MCF 10A (cell line): ENCODE results near the gene PIGB. TPM values are rescaled to one million over a fixed set of nuclear protein-coding genes. Genes with fewer than 3 reads are reported as not detected.

Source experiments
- BruUV-seq: library from RNA; stranded (reverse); fragments of 400-500 nt; replicated peaks from 2 replicates; lab custom pipeline; 2021; lab: Mats Ljungman, UMichigan
- CTCF ChIA-PET: fragments of 300-600 bp; sonication (Branson Sonifier 250); formaldehyde crosslinking; extraction: SDS; loops from one replicate; lab custom pipeline; 2021; ENCODE audit warnings: antibody characterized with exemption, inconsistent platforms; lab: Yijun Ruan, JAX
- POLR2A ChIA-PET: fragments of 300-600, 350-650 bp; sonication (Branson Sonifier 250); formaldehyde crosslinking; extraction: SDS; loops from one replicate; lab custom pipeline; 2020; ENCODE audit warnings: antibody characterized with exemption, inconsistent platforms; lab: Yijun Ruan, JAX
- DNase-seq: peaks from one replicate; pipeline ENCODE4 v3.0.0-alpha.2; 2018; ENCODE audit not compliant: unreplicated experiment
- H3K27ac Mint-ChIP-seq: one replicate; pipeline ENCODE4 v1.8.0; 2022; ENCODE audit warnings: mild to moderate bottlenecking, low read depth, mixed read lengths; ENCODE audit not compliant: unreplicated experiment
- H3K27me3 Mint-ChIP-seq: one replicate; pipeline ENCODE4 v1.8.0; 2022; ENCODE audit warnings: mixed read lengths; ENCODE audit not compliant: insufficient read depth, unreplicated experiment
- H3K36me3 Mint-ChIP-seq: one replicate; pipeline ENCODE4 v1.8.0; 2022; ENCODE audit warnings: mild to moderate bottlenecking, moderate library complexity, mixed read lengths; ENCODE audit not compliant: insufficient read depth, unreplicated experiment
- H3K4me1 Mint-ChIP-seq: one replicate; pipeline ENCODE4 v1.8.0; 2022; ENCODE audit warnings: mixed read lengths; ENCODE audit not compliant: insufficient read depth, unreplicated experiment
- H3K4me3 Mint-ChIP-seq: one replicate; pipeline ENCODE4 v1.8.0; 2022; ENCODE audit warnings: mild to moderate bottlenecking, moderate library complexity, mixed read lengths; ENCODE audit not compliant: unreplicated experiment
- H3K9me3 Mint-ChIP-seq: one replicate; pipeline ENCODE4 v1.8.0; 2022; ENCODE audit warnings: mixed read lengths; ENCODE audit not compliant: unreplicated experiment
- intact Hi-C: fragments of 100-400 bp; cut with micrococcal nuclease; formaldehyde crosslinking; loops from 2 replicates; pipeline ENCODE4 v1.14.1; 2022
- total RNA-seq: library from RNA; stranded (reverse); gene quantifications from 2 replicates; pipeline ENCODE4 v1.2.3, GENCODE V29; 2022
- TF ChIP-seq, protein P1 (sequence below): fragments of 200-600 bp; IDR thresholded peaks from one replicate; pipeline ENCODE4 v1.8.0; 2022; ENCODE audit warnings: antibody characterized with exemption, mild to moderate bottlenecking; ENCODE audit not compliant: unreplicated experiment

Gene PIGB
- total RNA-seq, 1 experiment from 2014 or later: 16.2 TPM

GRCh38 chr15:55343168-55343567 is 24.1 kb downstream of the PIGB start:
- intact Hi-C loops: no loop called here

DNA sequence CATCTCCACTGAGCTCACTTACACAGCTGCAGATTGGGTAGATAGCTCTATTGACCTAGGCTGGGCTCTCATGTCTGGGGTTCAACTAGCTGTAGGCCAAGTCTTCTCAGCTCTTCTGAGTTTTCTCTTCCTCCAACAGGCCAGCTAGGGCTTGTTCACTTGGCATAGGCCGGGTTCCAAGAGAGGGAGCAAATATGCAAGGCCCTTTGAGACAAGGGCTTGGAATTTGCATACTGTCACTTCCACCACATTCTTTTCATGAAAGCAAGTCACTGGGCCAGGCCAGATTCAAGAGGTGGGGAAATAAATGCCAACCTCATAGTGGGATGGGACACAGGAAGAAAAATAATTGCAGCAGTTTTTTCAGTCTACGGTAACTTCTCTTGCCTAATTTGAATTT is 25.2 kb downstream of the PIGB start:
- no peak overlapping the region for H3K4me3 Mint-ChIP-seq
- DNase-seq: no peak
- intact Hi-C loops: no loop called here

More at GRCh38 chr15:55343168-55343567, 24.1 kb downstream of the PIGB start:
- Mint-ChIP-seq H3K4me3 (no peak overlapping the region), H3K4me1 (no peaks in the 10 kb centered on the region), H3K27me3 (no peaks in the 10 kb centered on the region), H3K27ac (no peak overlapping the region), H3K9me3 (no peaks in the 10 kb centered on the region), H3K36me3 (peaks cover 46% of the 10 kb centered on the region)
- BruUV-seq: no TSS peak
- DNase-seq: no peak
- TF ChIP-seq, protein P1, sequence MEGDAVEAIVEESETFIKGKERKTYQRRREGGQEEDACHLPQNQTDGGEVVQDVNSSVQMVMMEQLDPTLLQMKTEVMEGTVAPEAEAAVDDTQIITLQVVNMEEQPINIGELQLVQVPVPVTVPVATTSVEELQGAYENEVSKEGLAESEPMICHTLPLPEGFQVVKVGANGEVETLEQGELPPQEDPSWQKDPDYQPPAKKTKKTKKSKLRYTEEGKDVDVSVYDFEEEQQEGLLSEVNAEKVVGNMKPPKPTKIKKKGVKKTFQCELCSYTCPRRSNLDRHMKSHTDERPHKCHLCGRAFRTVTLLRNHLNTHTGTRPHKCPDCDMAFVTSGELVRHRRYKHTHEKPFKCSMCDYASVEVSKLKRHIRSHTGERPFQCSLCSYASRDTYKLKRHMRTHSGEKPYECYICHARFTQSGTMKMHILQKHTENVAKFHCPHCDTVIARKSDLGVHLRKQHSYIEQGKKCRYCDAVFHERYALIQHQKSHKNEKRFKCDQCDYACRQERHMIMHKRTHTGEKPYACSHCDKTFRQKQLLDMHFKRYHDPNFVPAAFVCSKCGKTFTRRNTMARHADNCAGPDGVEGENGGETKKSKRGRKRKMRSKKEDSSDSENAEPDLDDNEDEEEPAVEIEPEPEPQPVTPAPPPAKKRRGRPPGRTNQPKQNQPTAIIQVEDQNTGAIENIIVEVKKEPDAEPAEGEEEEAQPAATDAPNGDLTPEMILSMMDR: no peak
- CTCF ChIA-PET: no interaction called here
- POLR2A ChIA-PET: no interaction called here

GRCh38 chr15:55348281-55348778 is 29.3 kb downstream of the PIGB start:
- H3K9me3 Mint-ChIP-seq: no peaks in the 10 kb centered on the region
- no peak overlapping the region for H3K27ac Mint-ChIP-seq
- no peak overlapping the region for H3K4me3 Mint-ChIP-seq
- POLR2A ChIA-PET: no interaction called here
- intact Hi-C loops: no loop called here
- no peak for DNase-seq
- CTCF ChIA-PET: interaction anchor here (0.6 to 0.7 kb wide), 2 partner anchors 8 to 75 kb away, joined by 3 read pairs; no protein-coding TSS in a partner anchor
- TF ChIP-seq, protein P1: no peak
- H3K36me3 Mint-ChIP-seq: peaks cover 61% of the 10 kb centered on the region
- no peaks in the 10 kb centered on the region for H3K4me1 Mint-ChIP-seq
- BruUV-seq: no TSS peak
- no peaks in the 10 kb centered on the region for H3K27me3 Mint-ChIP-seq

More for the DNA sequence above, 25.2 kb downstream of the PIGB start:
- TF ChIP-seq, protein P1: no peak
- Mint-ChIP-seq H3K9me3 (no peaks in the 10 kb centered on the region), H3K4me1 (no peaks in the 10 kb centered on the region), H3K27me3 (no peaks in the 10 kb centered on the region), H3K36me3 (peaks cover 50% of the 10 kb centered on the region), H3K27ac (no peak overlapping the region)
- CTCF ChIA-PET: interaction anchor here (1.6 kb wide), 1 partner anchor 91 kb away, joined by 6 read pairs; no protein-coding TSS in a partner anchor
- POLR2A ChIA-PET: interaction anchor here (0.8 kb wide), 1 partner anchor 25 kb away, joined by 4 read pairs; the partner anchor contains the start of genes PIGB and PIGBOS1
- BruUV-seq: no TSS peak

- CTCF ChIA-PET: interaction anchor here (1.8 kb wide), 1 partner anchor 86 kb away, joined by 6 read pairs; no protein-coding TSS in a partner anchor
- TF ChIP-seq, protein P1: no peak
- no peak for DNase-seq
- Mint-ChIP-seq H3K4me1 (no peaks in the 10 kb centered on the region), H3K9me3 (no peaks in the 10 kb centered on the region), H3K27me3 (no peaks in the 10 kb centered on the region), H3K36me3 (peaks cover 56% of the 10 kb centered on the region), H3K27ac (no peak overlapping the region), H3K4me3 (no peak overlapping the region)
- no TSS peak for BruUV-seq
- POLR2A ChIA-PET: no interaction called here
- intact Hi-C loops: no loop called here
Measured at GRCh38 chr15:55349282-55349681, 30.3 kb downstream of the PIGB start.
